Measurements from ENCODE around the gene CTNNA2.
A peak's percentile ranks its signal among the peaks of the same experiment; 100 is the strongest.
"Not testable (repeated sequence)": the region's sequence is repeated elsewhere in the genome, so short reads cannot be mapped to it uniquely, and the experiment has no call there.

CTNNA2 gene

GRCh38 chr2:80166483-80167171, 653.8 kb downstream of the CTNNA2 start:
- DNase-seq: no peak

- DNase-seq: no peak
Measured at GRCh38 chr2:80167284-80167808, 654.5 kb downstream of the CTNNA2 start.

GRCh38 chr2:80168037-80168436, 655.2 kb downstream of the CTNNA2 start:
- DNase-seq: no peak

GRCh38 chr2:80168801-80169200, 656.0 kb downstream of the CTNNA2 start:
- DNase-seq: no peak

GRCh38 chr2:80169811-80170594, 657.2 kb downstream of the CTNNA2 start:
- DNase-seq: no peak

- no peak for DNase-seq
Measured at GRCh38 chr2:80185091-80185490, 672.2 kb downstream of the CTNNA2 start.

- DNase-seq: no peak
Measured at GRCh38 chr2:80186262-80186661, 673.4 kb downstream of the CTNNA2 start.

- DNase-seq: no peak
Measured at GRCh38 chr2:80187156-80187555, 674.3 kb downstream of the CTNNA2 start.

GRCh38 chr2:80190166-80190565, 677.3 kb downstream of the CTNNA2 start:
- DNase-seq: no peak

GRCh38 chr2:80193566-80193965, 680.7 kb downstream of the CTNNA2 start:
- DNase-seq: no peak

- DNase-seq: no peak
Measured at GRCh38 chr2:80195034-80195433, 682.2 kb downstream of the CTNNA2 start.

- DNase-seq: no peak
Measured at GRCh38 chr2:80198042-80198441, 685.2 kb downstream of the CTNNA2 start.

GRCh38 chr2:80199504-80199903, 686.7 kb downstream of the CTNNA2 start:
- DNase-seq: no peak

- not testable (repeated sequence) for DNase-seq
Measured at GRCh38 chr2:80203929-80204328, 691.1 kb downstream of the CTNNA2 start.

GRCh38 chr2:80205498-80205897, 692.6 kb downstream of the CTNNA2 start:
- DNase-seq: no peak

GRCh38 chr2:80209458-80209857, 696.6 kb downstream of the CTNNA2 start:
- no peak for DNase-seq

- no peak for DNase-seq
Measured at GRCh38 chr2:80217446-80217845, 704.6 kb downstream of the CTNNA2 start.

- no peak for DNase-seq
Measured at GRCh38 chr2:80222644-80223043, 709.8 kb downstream of the CTNNA2 start.

GRCh38 chr2:80231421-80231820, 718.6 kb downstream of the CTNNA2 start:
- no peak for DNase-seq

GRCh38 chr2:80233333-80233732, 720.5 kb downstream of the CTNNA2 start:
- DNase-seq: no peak

GRCh38 chr2:80238692-80239469, 726.0 kb downstream of the CTNNA2 start:
- peak; percentile 4 for DNase-seq

- DNase-seq: no peak
Measured at GRCh38 chr2:80242355-80242910, 729.6 kb downstream of the CTNNA2 start.

Measured in NK-92 treated with Interleukin-12 subunit alpha and Interleukin-12 subunit beta, amount 100 ng/mL, for 24 hours (cell line).